KMS-11 (cell line): ENCODE data around the gene EIF4G1.

Source experiments
- H2AFZ ChIP-seq: fragments of 200-600 bp; sonication (generic); 2 replicates; pipeline ENCODE4 v1.6.1; 2016; ENCODE audit warnings: antibody characterized with exemption, mixed run types, low read depth
- H3K27ac ChIP-seq: fragments of 200-600 bp; sonication (generic); 2 replicates; pipeline ENCODE4 v1.6.1; 2016; ENCODE audit warnings: mild to moderate bottlenecking, mixed run types
- H3K27me3 ChIP-seq: fragments of 200-600 bp; sonication (generic); 2 replicates; pipeline ENCODE4 v1.6.1; 2017; ENCODE audit warnings: mild to moderate bottlenecking, low read depth, mixed run types, moderate library complexity; ENCODE audit not compliant: insufficient read depth
- H3K36me3 ChIP-seq: fragments of 200-600 bp; sonication (generic); 2 replicates; pipeline ENCODE4 v1.6.1; 2017; ENCODE audit warnings: mild to moderate bottlenecking, mixed run types; ENCODE audit not compliant: insufficient read depth
- H3K4me1 ChIP-seq: fragments of 200-600 bp; sonication (generic); 2 replicates; pipeline ENCODE4 v1.6.1; 2016; ENCODE audit warnings: mild to moderate bottlenecking, low read depth, mixed run types; ENCODE audit not compliant: poor library complexity, severe bottlenecking
- H3K4me2 ChIP-seq: fragments of 200-600 bp; sonication (generic); 2 replicates; pipeline ENCODE4 v1.7.0; 2016; ENCODE audit warnings: mild to moderate bottlenecking, mixed run types
- H3K4me3 ChIP-seq: fragments of 200-600 bp; sonication (generic); IDR thresholded peaks from 2 replicates; pipeline ENCODE4 v1.6.1; 2017; ENCODE audit warnings: low read depth, low read length, mixed read lengths; ENCODE audit not compliant: insufficient read depth
- H3K79me2 ChIP-seq: fragments of 200-600 bp; sonication (generic); 2 replicates; pipeline ENCODE4 v1.6.1; 2016; ENCODE audit warnings: low read depth, mixed run types; ENCODE audit not compliant: insufficient read depth
- H3K9ac ChIP-seq: fragments of 200-600 bp; sonication (generic); 2 replicates; pipeline ENCODE4 v1.6.1; 2016; ENCODE audit warnings: mild to moderate bottlenecking, mixed run types
- H4K20me1 ChIP-seq: fragments of 200-600 bp; sonication (generic); 2 replicates; pipeline ENCODE4 v1.6.1; 2016; ENCODE audit warnings: mild to moderate bottlenecking, mixed run types; ENCODE audit not compliant: insufficient read depth
- CTCF ChIP-seq: fragments of 200-600 bp; sonication (generic); conservative IDR thresholded peaks from 2 replicates; pipeline ENCODE4 v1.6.1; 2017; ENCODE audit warnings: low read depth, mild to moderate bottlenecking, antibody characterized with exemption, low read length, moderate library complexity, mixed read lengths

The EIF4G1 gene

GRCh38 chr3:184354121-184354728 is 39.8 kb downstream of the EIF4G1 start:
- no peak overlapping the region for H2AFZ ChIP-seq
- H4K20me1 ChIP-seq, result no peaks in the 10 kb centered on the region
- no peak overlapping the region for H3K9ac ChIP-seq
- no peaks in the 10 kb centered on the region for H3K27me3 ChIP-seq
- H3K79me2 ChIP-seq, result no peaks in the 10 kb centered on the region
- no peak overlapping the region for H3K27ac ChIP-seq
- no peak overlapping the region for H3K4me3 ChIP-seq
- peak; percentile 84 for TF ChIP-seq CTCF
- no peaks in the 10 kb centered on the region for H3K4me1 ChIP-seq
- no peak overlapping the region for H3K4me2 ChIP-seq
- no peaks in the 10 kb centered on the region for H3K36me3 ChIP-seq

GRCh38 chr3:184354754-184355153 is 40.3 kb downstream of the EIF4G1 start:
- Histone ChIP-seq H3K4me1 (no peaks in the 10 kb centered on the region), H3K9ac (no peak overlapping the region), H3K4me3 (no peak overlapping the region), H3K27me3 (no peaks in the 10 kb centered on the region), H3K4me2 (no peak overlapping the region), H4K20me1 (no peaks in the 10 kb centered on the region), H3K79me2 (no peaks in the 10 kb centered on the region), H3K36me3 (no peaks in the 10 kb centered on the region), H2AFZ (no peak overlapping the region), H3K27ac (no peak overlapping the region)
- no peak for TF ChIP-seq CTCF

DNA sequence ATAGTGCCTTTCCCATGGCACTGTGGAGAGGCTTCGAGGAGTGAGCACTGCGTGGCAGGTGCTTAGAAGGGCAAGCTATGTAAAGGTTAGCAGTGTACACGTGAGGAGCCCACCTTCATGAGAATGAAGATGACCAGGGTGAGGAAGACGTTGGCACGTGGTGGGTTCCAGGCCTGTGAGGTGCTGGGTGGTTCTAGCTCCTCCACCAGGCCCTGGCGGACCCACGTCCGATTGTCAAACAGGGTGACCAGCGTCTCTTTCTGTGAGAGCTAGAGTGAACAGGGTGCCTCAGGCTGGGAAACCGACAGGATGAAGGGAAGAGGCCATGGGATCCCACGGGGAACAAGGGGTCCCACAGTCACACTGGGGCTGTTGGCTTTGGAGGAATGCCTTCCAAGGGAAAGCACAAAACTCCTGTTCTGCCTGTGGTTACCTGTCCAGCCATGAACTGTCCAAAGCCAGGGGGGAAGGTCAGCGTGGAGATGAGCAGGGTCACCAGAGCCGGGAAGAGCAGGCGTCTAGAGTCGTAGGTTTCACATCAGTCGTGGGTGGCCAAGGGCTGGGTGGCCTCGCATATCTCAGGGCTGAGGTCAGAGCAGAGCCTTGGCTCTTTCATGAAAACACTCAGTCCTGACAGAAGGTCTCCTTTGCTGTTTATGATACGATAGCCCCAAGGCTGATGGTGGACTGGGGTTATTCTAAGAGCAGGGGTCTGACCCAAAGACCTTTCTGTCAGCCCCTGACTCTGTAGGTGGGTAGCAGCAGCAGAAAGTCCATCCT is 41.0 kb downstream of the EIF4G1 start:
- TF ChIP-seq CTCF, result no peak
- Histone ChIP-seq H4K20me1 (no peaks in the 10 kb centered on the region), H3K36me3 (no peaks in the 10 kb centered on the region), H2AFZ (no peak overlapping the region), H3K9ac (no peak overlapping the region), H3K27ac (no peak overlapping the region), H3K4me2 (no peak overlapping the region), H3K4me1 (peaks cover 5% of the 10 kb centered on the region), H3K27me3 (no peaks in the 10 kb centered on the region), H3K79me2 (no peaks in the 10 kb centered on the region), H3K4me3 (no peak overlapping the region)

GRCh38 chr3:184357248-184358123 is 43.1 kb downstream of the EIF4G1 start:
- Histone ChIP-seq H3K4me1 (peaks cover 6% of the 10 kb centered on the region), H3K79me2 (no peaks in the 10 kb centered on the region), H3K4me2 (no peak overlapping the region), H4K20me1 (no peaks in the 10 kb centered on the region), H3K36me3 (no peaks in the 10 kb centered on the region), H3K4me3 (no peak overlapping the region), H3K27ac (no peak overlapping the region), H2AFZ (no peak overlapping the region), H3K27me3 (no peaks in the 10 kb centered on the region), H3K9ac (no peak overlapping the region)
- no peak for TF ChIP-seq CTCF
